ENCODE measurements around the gene MTOR.
"Not testable (repeated sequence)": the region's sequence is repeated elsewhere in the genome, so short reads cannot be mapped to it uniquely, and the experiment has no call there.

MTOR gene

DNA sequence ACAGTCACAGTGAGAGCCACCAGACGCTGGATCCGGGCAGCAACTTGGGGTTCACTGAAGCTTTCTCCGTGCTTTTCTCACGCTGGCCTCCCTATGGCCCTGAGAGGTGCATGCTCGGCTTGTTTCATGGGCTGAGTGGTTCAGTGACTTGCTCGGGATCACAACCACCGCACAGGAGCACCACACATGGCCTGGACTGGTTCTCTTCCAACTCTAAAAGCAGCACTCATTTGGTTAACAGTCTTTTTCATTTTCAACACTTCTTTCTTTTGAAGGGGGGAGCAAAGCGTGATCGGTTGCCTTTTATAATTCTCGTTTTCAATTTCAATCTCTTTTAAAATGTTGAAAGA, 36.8 kb upstream of the MTOR start:
- no peaks in the 10 kb centered on the region for H3K9me3 ChIP-seq (replicated peaks; ENCODE audit: insufficient read depth, low read length)
- H3K9me2 ChIP-seq (replicated peaks; ENCODE audit: insufficient read depth, low read length) = no peaks in the 10 kb centered on the region
- H3K4me2 ChIP-seq (ENCODE audit: low read depth, low read length) = no peak overlapping the region
- H3K4me3 ChIP-seq (ENCODE audit: low read length) = no peak overlapping the region
- no peaks in the 10 kb centered on the region for H3K36me3 ChIP-seq (replicated peaks; ENCODE audit: insufficient read depth, low read length)
- TF ChIP-seq EZH2phosphoT487 (IDR thresholded peaks at IDR 0.05; ENCODE audit: low read length) (no peak), EZH2 (optimal IDR thresholded peaks at IDR 0.05; ENCODE audit: low read depth, low read length) (no peak)
- TF ChIP-seq, protein P1, sequence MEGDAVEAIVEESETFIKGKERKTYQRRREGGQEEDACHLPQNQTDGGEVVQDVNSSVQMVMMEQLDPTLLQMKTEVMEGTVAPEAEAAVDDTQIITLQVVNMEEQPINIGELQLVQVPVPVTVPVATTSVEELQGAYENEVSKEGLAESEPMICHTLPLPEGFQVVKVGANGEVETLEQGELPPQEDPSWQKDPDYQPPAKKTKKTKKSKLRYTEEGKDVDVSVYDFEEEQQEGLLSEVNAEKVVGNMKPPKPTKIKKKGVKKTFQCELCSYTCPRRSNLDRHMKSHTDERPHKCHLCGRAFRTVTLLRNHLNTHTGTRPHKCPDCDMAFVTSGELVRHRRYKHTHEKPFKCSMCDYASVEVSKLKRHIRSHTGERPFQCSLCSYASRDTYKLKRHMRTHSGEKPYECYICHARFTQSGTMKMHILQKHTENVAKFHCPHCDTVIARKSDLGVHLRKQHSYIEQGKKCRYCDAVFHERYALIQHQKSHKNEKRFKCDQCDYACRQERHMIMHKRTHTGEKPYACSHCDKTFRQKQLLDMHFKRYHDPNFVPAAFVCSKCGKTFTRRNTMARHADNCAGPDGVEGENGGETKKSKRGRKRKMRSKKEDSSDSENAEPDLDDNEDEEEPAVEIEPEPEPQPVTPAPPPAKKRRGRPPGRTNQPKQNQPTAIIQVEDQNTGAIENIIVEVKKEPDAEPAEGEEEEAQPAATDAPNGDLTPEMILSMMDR (IDR thresholded peaks at IDR 0.05; ENCODE audit: low read length) = no peak
- H3K79me2 ChIP-seq (ENCODE audit: low read length) = no peaks in the 10 kb centered on the region
- no peaks in the 10 kb centered on the region for H3F3A ChIP-seq (ENCODE audit: insufficient read depth, low read length)
- H4K20me1 ChIP-seq (ENCODE audit: insufficient read depth, low read length) = no peaks in the 10 kb centered on the region
- DNase-seq = no peak
- H3K9ac ChIP-seq (ENCODE audit: low read length) = no peak overlapping the region
- H2AFZ ChIP-seq (ENCODE audit: low read length) = no peak overlapping the region
- no peaks in the 10 kb centered on the region for H3K27me3 ChIP-seq (replicated peaks; ENCODE audit: insufficient read depth, low read length)
- no peak overlapping the region for H3K27ac ChIP-seq (ENCODE audit: low read length)
- H3K4me1 ChIP-seq (ENCODE audit: low read length) = no peaks in the 10 kb centered on the region

DNA sequence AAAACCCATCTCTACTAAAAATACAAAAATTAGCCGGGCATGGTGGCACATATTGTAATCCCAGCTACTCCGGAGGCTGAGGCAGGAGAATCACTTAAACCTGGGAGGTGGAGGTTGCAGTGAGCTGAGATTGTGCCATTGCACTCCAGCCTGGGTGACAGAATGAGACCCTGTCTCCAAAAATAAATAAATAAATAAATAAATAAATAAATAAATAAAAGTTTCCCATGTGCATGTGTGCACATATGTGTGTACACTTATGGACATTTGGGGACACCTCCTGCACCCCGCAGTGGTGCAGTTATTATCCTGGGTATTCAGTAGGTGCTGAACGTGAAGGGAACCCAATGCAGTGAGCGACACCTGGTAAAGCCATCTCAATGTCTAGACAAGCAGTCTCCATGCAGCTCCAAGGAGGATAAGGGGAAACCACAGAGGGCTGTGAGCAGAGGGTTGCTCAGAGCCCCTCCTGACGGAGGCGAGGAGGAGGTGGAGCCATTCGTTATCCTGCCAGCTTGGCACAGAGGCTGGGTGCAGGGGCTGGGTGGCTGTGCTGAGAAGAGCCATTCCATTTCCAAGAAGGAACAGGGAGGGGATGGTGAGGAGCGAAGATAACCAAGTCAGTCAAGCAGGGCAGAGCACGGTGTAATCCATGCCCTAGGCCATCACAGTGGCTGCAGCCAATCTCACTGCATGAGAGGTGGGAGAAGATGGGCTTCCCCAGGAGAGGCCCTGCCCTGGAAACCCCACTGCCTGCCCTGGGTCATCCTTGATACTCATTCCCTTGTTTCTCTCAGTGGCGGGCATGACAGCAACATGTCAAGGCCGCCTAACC, 36.3 kb upstream of the MTOR start:
- DNase-seq = no peak
- no peak overlapping the region for H3K27ac ChIP-seq (ENCODE audit: low read length)
- H3K4me1 ChIP-seq (ENCODE audit: low read length) = no peaks in the 10 kb centered on the region
- no peak overlapping the region for H3K4me3 ChIP-seq (ENCODE audit: low read length)
- no peaks in the 10 kb centered on the region for H3F3A ChIP-seq (ENCODE audit: insufficient read depth, low read length)
- H3K9me2 ChIP-seq (replicated peaks; ENCODE audit: insufficient read depth, low read length) = no peaks in the 10 kb centered on the region
- TF ChIP-seq EZH2 (optimal IDR thresholded peaks at IDR 0.05; ENCODE audit: low read depth, low read length) (no peak), EZH2phosphoT487 (IDR thresholded peaks at IDR 0.05; ENCODE audit: low read length) (no peak)
- TF ChIP-seq, protein P1 (IDR thresholded peaks at IDR 0.05; ENCODE audit: low read length) = no peak
- H3K79me2 ChIP-seq (ENCODE audit: low read length) = no peaks in the 10 kb centered on the region
- H3K4me2 ChIP-seq (ENCODE audit: low read depth, low read length) = no peak overlapping the region
- H4K20me1 ChIP-seq (ENCODE audit: insufficient read depth, low read length) = no peaks in the 10 kb centered on the region
- H3K36me3 ChIP-seq (replicated peaks; ENCODE audit: insufficient read depth, low read length) = no peaks in the 10 kb centered on the region
- H3K9ac ChIP-seq (ENCODE audit: low read length) = no peak overlapping the region
- H2AFZ ChIP-seq (ENCODE audit: low read length) = no peak overlapping the region
- no peaks in the 10 kb centered on the region for H3K9me3 ChIP-seq (replicated peaks; ENCODE audit: insufficient read depth, low read length)
- no peaks in the 10 kb centered on the region for H3K27me3 ChIP-seq (replicated peaks; ENCODE audit: insufficient read depth, low read length)

DNA sequence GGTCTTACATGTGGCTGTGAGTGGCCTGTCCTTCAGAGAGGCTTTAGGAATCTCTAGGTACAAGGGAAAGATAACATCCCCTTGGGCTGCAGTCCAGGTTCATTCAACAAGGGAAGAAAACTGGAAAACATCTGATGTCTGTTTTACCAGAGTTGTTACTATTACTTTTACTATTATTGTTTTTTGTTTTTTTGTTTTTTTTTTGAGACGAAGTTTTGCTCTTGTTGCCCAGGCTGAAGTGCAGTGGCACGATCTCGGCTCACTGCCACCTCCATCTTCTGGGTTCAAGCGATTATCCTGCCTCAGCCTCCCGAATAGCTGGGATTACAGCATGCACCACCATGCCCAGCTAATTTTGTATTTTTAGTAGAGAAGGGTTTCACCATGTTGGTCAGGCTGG, 35.4 kb upstream of the MTOR start:
- H3K4me2 ChIP-seq (ENCODE audit: low read depth, low read length); H3K9me2 ChIP-seq (replicated peaks; ENCODE audit: insufficient read depth, low read length); H3K36me3 ChIP-seq (replicated peaks; ENCODE audit: insufficient read depth, low read length); H3K79me2 ChIP-seq (ENCODE audit: low read length); H3K27ac ChIP-seq (ENCODE audit: low read length); H3K27me3 ChIP-seq (replicated peaks; ENCODE audit: insufficient read depth, low read length); H3K9me3 ChIP-seq (replicated peaks; ENCODE audit: insufficient read depth, low read length); H4K20me1 ChIP-seq (ENCODE audit: insufficient read depth, low read length); H3K9ac ChIP-seq (ENCODE audit: low read length); H3F3A ChIP-seq (ENCODE audit: insufficient read depth, low read length); H2AFZ ChIP-seq (ENCODE audit: low read length); H3K4me1 ChIP-seq (ENCODE audit: low read length); H3K4me3 ChIP-seq (ENCODE audit: low read length); DNase-seq: not testable (repeated sequence)

DNA sequence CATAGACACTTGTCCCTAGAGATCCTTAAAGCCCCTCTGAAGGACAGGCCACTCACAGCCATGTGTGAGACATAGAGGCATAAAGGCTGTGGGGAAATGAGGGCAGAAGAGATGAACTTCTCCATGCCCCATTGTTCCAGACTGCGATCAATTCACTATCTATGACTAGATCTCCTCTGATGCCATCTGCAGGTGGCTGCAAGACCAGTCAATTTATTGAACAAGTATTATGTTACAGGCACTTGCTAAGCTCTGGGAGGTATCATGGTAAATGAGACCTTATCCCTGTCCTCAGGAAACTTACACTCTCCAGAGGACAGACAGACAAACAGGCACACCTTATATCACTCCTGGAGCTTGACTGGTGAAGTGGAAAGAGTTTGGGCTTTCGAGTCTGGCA, 33.6 kb upstream of the MTOR start:
- Histone ChIP-seq H4K20me1 (ENCODE audit: insufficient read depth, low read length) (no peaks in the 10 kb centered on the region), H3K4me1 (ENCODE audit: low read length) (no peaks in the 10 kb centered on the region), H3K9me3 (replicated peaks; ENCODE audit: insufficient read depth, low read length) (no peaks in the 10 kb centered on the region), H2AFZ (ENCODE audit: low read length) (no peak overlapping the region), H3K79me2 (ENCODE audit: low read length) (no peaks in the 10 kb centered on the region), H3K27ac (ENCODE audit: low read length) (no peak overlapping the region), H3K27me3 (replicated peaks; ENCODE audit: insufficient read depth, low read length) (no peaks in the 10 kb centered on the region), H3K4me3 (ENCODE audit: low read length) (no peak overlapping the region), H3K9me2 (replicated peaks; ENCODE audit: insufficient read depth, low read length) (no peaks in the 10 kb centered on the region), H3K4me2 (ENCODE audit: low read depth, low read length) (no peak overlapping the region), H3K9ac (ENCODE audit: low read length) (no peak overlapping the region), H3K36me3 (replicated peaks; ENCODE audit: insufficient read depth, low read length) (no peaks in the 10 kb centered on the region), H3F3A (ENCODE audit: insufficient read depth, low read length) (no peaks in the 10 kb centered on the region)
- no peak for DNase-seq
- TF ChIP-seq EZH2 (optimal IDR thresholded peaks at IDR 0.05; ENCODE audit: low read depth, low read length) = no peak
- TF ChIP-seq EZH2phosphoT487 (IDR thresholded peaks at IDR 0.05; ENCODE audit: low read length) = no peak
- TF ChIP-seq, protein P1 (IDR thresholded peaks at IDR 0.05; ENCODE audit: low read length) = no peak
